ENCODE data around the gene OSBPL9.

DNA sequence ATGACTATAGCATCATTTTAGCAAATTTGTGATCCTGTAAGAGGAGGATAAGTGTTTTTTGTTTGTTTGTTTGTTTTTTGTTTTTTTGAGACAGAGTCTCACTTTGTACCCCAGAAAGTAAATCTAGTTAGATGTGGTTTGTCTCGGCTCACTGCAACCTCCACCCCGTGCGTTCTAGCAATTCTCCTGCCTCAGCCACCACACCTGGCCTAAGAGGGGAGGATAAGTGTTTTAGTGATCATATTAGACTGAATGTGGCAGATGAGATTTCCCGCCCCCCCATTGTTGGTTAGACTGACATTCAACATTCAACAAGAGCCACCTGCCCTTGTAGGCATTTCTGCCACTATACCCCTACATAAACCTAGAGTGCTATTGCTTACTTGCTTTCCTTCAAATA is 98.5 kb downstream of the OSBPL9 start:
- TF ChIP-seq POLR2A (IDR thresholded peaks at IDR 0.05; ENCODE audit: low read depth, low read length) (no peak), POLR2AphosphoS5 (IDR thresholded peaks at IDR 0.05; ENCODE audit: low read depth, low read length) (no peak), POU2F2 (IDR thresholded peaks at IDR 0.05; ENCODE audit: low read depth, low read length) (no peak), TAF1 (IDR thresholded peaks at IDR 0.05; ENCODE audit: low read depth, low read length) (no peak), SPI1 (IDR thresholded peaks at IDR 0.05; ENCODE audit: low read depth, low read length) (no peak)
